ENCODE data around the gene DMXL2. TPM values are rescaled to one million over a fixed set of nuclear protein-coding genes. Genes with fewer than 3 reads are reported as not detected.

DMXL2 gene
- total and polyA plus RNA-seq, 9 of the 15 experiments (the other 6 are each of a cell fraction or from before 2014, with no cell fraction given): 9.3 to 57.7 (median 30.7) TPM

- TF ChIP-seq MGA (IDR thresholded peaks at IDR 0.05) (peak; percentile 49), STAT6 (CRISPR knock-in tag; IDR thresholded peaks at IDR 0.05) (no peak), MAFK (IDR thresholded peaks at IDR 0.05; ENCODE audit: low read length) (no peak), ZNF431 (CRISPR knock-in tag; IDR thresholded peaks at IDR 0.05) (no peak), CREM (IDR thresholded peaks at IDR 0.05; ENCODE audit: low read depth) (no peak)
Observed at GRCh38 chr15:51580982-51581381, 41.6 kb downstream of the DMXL2 start (continued).
